Measurements from ENCODE around the gene RHOBTB3. TPM values are rescaled to one million over a fixed set of nuclear protein-coding genes. Genes with fewer than 3 reads are reported as not detected.
A peak's percentile ranks its signal among the peaks of the same experiment; 100 is the strongest.

The RHOBTB3 gene
- total RNA-seq, 4 donors from 2014 or later, result 58.7 to 85.7 (median 68.0) TPM

DNA sequence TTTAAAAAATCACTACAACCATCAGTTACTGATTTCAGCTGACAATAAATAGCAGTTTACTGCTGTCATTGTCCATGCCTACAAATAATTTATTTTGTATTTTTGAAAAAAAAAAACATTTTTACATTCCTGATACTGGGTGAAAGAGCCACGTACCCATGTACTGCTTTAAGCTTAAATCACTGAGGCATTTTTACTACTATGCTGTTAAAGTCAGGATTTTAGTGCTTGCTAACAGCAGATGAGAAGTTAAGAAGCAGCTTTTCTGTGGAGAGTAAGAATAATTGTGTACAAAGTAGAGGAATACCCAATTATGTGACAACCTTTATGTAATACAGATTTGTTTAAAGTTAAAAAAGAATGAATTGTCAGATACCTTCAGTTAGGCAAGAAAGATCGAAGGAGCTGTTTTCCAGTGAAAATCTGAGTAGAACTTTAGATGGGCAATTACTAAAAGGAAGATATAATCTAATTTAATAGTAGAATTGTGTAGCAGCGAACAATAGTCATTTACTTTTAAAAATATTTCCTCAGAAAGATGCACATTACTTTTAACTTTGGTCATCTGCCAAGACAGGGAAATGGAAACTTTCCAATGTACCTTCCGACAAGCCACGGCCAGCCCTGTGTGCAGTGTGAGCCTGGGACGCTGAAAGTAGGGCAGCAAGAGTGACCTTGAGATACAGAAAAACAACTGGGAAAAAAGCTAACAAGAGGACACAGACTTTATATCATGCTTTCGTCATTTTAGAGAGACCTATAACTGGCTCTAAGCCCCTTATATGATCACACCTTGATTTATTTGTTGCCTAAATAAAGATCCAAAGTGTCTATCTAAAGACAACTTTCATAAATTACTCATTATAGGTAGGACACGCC is 39.9 kb downstream of the RHOBTB3 start:
- peaks cover 0 to 5% of the 10 kb centered on the region in 2 donors for H3K36me3 ChIP-seq
- H3K4me1 ChIP-seq, result peaks cover 0 to 12% of the 10 kb centered on the region in 2 donors
- H3K4me3 ChIP-seq (replicated peaks in 1 of 3), result no peak overlapping the region
- DNase-seq, result peak; percentile 68 to 75
- TF ChIP-seq, protein P1, sequence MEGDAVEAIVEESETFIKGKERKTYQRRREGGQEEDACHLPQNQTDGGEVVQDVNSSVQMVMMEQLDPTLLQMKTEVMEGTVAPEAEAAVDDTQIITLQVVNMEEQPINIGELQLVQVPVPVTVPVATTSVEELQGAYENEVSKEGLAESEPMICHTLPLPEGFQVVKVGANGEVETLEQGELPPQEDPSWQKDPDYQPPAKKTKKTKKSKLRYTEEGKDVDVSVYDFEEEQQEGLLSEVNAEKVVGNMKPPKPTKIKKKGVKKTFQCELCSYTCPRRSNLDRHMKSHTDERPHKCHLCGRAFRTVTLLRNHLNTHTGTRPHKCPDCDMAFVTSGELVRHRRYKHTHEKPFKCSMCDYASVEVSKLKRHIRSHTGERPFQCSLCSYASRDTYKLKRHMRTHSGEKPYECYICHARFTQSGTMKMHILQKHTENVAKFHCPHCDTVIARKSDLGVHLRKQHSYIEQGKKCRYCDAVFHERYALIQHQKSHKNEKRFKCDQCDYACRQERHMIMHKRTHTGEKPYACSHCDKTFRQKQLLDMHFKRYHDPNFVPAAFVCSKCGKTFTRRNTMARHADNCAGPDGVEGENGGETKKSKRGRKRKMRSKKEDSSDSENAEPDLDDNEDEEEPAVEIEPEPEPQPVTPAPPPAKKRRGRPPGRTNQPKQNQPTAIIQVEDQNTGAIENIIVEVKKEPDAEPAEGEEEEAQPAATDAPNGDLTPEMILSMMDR (IDR thresholded peaks at IDR 0.05), result no peak
- TF ChIP-seq POLR2A (IDR thresholded peaks at IDR 0.05), result peak in 1 of 2 donors; percentile 22
- peak overlapping the region; percentile 68 to 80 (median 69) for H3K27ac ChIP-seq
- no peaks in the 10 kb centered on the region for H3K27me3 ChIP-seq
- H3K9me3 ChIP-seq, result no peaks in the 10 kb centered on the region
- 49 to 53% methylated on average over 8 of the region's 8 CpGs for WGBS, 2 donors
- intact Hi-C loops (cut with DNase I), result loop anchor here (10.0 kb wide), 1 partner anchor 116 kb away; no protein-coding TSS in a partner anchor

DNA sequence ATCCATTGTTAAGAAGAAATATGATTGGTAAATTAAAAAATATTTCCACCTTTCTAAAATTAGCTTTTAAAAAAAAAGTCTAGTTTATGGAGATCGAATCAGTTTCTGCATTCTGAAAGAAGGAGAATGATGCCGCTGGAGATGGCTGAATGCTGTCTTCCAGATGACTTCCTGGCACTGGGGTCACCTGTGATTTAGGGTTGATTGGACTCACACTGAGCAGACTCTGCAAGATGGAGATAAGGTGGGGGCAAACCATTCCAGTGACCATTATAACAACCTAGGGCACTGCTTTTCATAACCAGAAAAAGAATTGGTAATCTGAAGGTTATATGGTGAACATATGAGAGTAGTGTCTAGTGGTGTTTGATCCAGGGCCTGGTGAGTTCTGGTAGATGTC is 40.8 kb downstream of the RHOBTB3 start:
- Histone ChIP-seq H3K9me3 (no peaks in the 10 kb centered on the region), H3K27me3 (no peaks in the 10 kb centered on the region), H3K4me1 (peaks cover 0 to 12% of the 10 kb centered on the region in 2 donors), H3K27ac (peak overlapping the region; percentile 68 to 80 (median 69)), H3K36me3 (peaks cover 0 to 5% of the 10 kb centered on the region in 2 donors), H3K4me3 (replicated peaks in 1 of 3) (no peak overlapping the region)
- DNase-seq, result no peak
- no peak for TF ChIP-seq POLR2A (IDR thresholded peaks at IDR 0.05)
- TF ChIP-seq, protein P1 (IDR thresholded peaks at IDR 0.05), result no peak
- 91 to 93% methylated on average over 2 of the region's 2 CpGs for WGBS, 2 donors
- intact Hi-C loops (cut with DNase I), result loop anchor here (10.0 kb wide), 1 partner anchor 117 kb away; no protein-coding TSS in a partner anchor

DNA sequence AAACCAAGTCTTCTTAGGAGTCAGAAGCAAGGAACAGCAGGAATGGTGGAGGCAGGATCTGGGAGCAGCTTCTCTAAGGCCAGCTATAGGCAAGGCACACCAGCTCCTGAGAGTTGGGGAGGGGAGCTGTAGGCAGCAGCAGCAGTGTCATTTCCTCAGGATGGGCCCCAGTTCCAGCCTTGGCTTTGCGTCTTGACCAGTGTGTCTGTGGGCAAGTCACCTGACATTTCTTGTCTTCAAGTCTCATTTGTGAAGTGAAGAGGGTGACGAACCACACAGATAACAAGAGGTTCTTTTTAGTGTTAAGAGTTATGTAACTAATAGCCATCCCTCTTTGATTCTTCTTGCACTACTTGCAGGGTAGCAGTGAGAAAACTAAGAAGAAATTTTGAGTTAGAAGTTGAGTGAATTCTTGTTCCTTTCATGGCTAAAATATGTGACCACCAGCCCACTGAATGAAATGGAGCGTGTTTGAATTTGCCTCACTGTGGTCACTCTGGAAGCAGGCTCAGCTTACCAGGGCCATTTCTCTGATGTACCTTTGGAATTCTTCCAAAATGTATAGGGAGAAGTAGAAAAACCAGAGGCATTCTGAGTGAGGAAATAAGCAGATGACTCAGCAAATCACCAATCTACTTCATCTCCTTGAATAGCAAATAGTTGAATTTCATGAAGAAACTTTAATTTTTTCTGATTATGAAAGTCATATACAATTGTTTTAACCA is 42.4 kb downstream of the RHOBTB3 start:
- intact Hi-C loops (cut with DNase I), result loop anchor here (10.0 kb wide), 1 partner anchor 119 kb away; no protein-coding TSS in a partner anchor
- Histone ChIP-seq H3K27me3 (no peaks in the 10 kb centered on the region), H3K36me3 (peaks cover 0 to 4% of the 10 kb centered on the region in 2 donors), H3K27ac (no peak overlapping the region), H3K9me3 (no peaks in the 10 kb centered on the region), H3K4me3 (replicated peaks in 1 of 3) (no peak overlapping the region), H3K4me1 (peaks cover 0 to 12% of the 10 kb centered on the region in 2 donors)
- WGBS, 2 donors, result 80 to 90% methylated on average over 3 of the region's 3 CpGs
- no peak for TF ChIP-seq POLR2A (IDR thresholded peaks at IDR 0.05)
- TF ChIP-seq, protein P1 (IDR thresholded peaks at IDR 0.05), result no peak
- DNase-seq, result no peak

DNA sequence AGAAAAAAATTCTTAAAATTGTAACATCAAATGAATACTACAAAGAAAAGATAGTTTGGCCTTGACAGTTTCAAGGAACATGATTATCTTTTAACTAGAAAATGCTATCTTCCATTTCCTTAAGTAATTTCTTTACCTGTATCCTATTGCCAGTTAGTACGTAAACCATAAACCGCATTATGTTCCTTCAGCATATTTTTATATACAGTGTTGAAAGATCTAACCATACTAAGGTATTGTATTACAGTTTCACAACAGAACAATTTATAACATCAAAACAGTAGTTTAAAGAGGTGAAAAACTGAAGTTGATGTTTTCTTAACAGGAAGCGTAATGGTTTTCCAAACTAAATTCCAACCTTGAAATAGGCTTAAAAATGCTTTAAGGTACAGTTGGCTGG is 46.3 kb downstream of the RHOBTB3 start:
- 97 to 98% methylated on average over 3 of the region's 3 CpGs for WGBS, 2 donors
- H3K27ac ChIP-seq, result no peak overlapping the region
- peaks cover 0 to 17% of the 10 kb centered on the region in 2 donors for H3K4me1 ChIP-seq
- no peaks in the 10 kb centered on the region for H3K36me3 ChIP-seq
- TF ChIP-seq, protein P1 (IDR thresholded peaks at IDR 0.05), result no peak
- TF ChIP-seq POLR2A (IDR thresholded peaks at IDR 0.05), result no peak
- intact Hi-C loops (cut with DNase I), result loop anchor here (10.0 kb wide), 1 partner anchor 123 kb away; no protein-coding TSS in a partner anchor
- H3K4me3 ChIP-seq (replicated peaks in 1 of 3), result no peak overlapping the region
- no peak for DNase-seq
- H3K27me3 ChIP-seq, result no peaks in the 10 kb centered on the region
- no peaks in the 10 kb centered on the region for H3K9me3 ChIP-seq

All from thyroid gland (tissue), 4 donors.